HG03196 (cell line): ENCODE measurements around the gene WDR70.
"Not testable (repeated sequence)": the region's sequence is repeated elsewhere in the genome, so short reads cannot be mapped to it uniquely, and the experiment has no call there.

ENCODE experiments used
- ATAC-seq: cut with Tn5 transposase; IDR thresholded peaks from one replicate; pipeline ENCODE4 v1.9.1; 2021; ENCODE audit not compliant: unreplicated experiment

WDR70 gene

GRCh38 chr5:37742111-37742510, 363.0 kb downstream of the WDR70 start:
- no peak for ATAC-seq

GRCh38 chr5:37751227-37751626, 372.1 kb downstream of the WDR70 start:
- no peak for ATAC-seq

- no peak for ATAC-seq
Observed at GRCh38 chr5:37754976-37755375, 375.9 kb downstream of the WDR70 start.

GRCh38 chr5:37755581-37755980, 376.5 kb downstream of the WDR70 start:
- ATAC-seq = no peak

- no peak for ATAC-seq
Observed at GRCh38 chr5:37756248-37756647, 377.1 kb downstream of the WDR70 start.

- no peak for ATAC-seq
Observed at GRCh38 chr5:37757980-37758582, 379.0 kb downstream of the WDR70 start.

- ATAC-seq = no peak
Observed at GRCh38 chr5:37767251-37767650, 388.1 kb downstream of the WDR70 start.

- ATAC-seq = no peak
Observed at GRCh38 chr5:37767961-37768360, 388.8 kb downstream of the WDR70 start.

GRCh38 chr5:37768371-37768770, 389.3 kb downstream of the WDR70 start:
- no peak for ATAC-seq

GRCh38 chr5:37769108-37769507, 390.0 kb downstream of the WDR70 start:
- ATAC-seq = no peak

- no peak for ATAC-seq
Observed at GRCh38 chr5:37769840-37770239, 390.7 kb downstream of the WDR70 start.

GRCh38 chr5:37770786-37771185, 391.7 kb downstream of the WDR70 start:
- ATAC-seq = no peak

- no peak for ATAC-seq
Observed at GRCh38 chr5:37771203-37771611, 392.1 kb downstream of the WDR70 start.

- ATAC-seq = no peak
Observed at GRCh38 chr5:37771731-37772130, 392.6 kb downstream of the WDR70 start.

GRCh38 chr5:37772255-37772654, 393.1 kb downstream of the WDR70 start:
- no peak for ATAC-seq

- no peak for ATAC-seq
Observed at GRCh38 chr5:37773809-37774208, 394.7 kb downstream of the WDR70 start.

GRCh38 chr5:37774912-37775483, 395.9 kb downstream of the WDR70 start:
- ATAC-seq = no peak

- ATAC-seq = no peak
Observed at GRCh38 chr5:37776826-37777225, 397.7 kb downstream of the WDR70 start.

GRCh38 chr5:37777432-37778130, 398.5 kb downstream of the WDR70 start:
- no peak for ATAC-seq

GRCh38 chr5:37781409-37781808, 402.3 kb downstream of the WDR70 start:
- ATAC-seq = not testable (repeated sequence)

GRCh38 chr5:37786416-37786815, 407.3 kb downstream of the WDR70 start:
- ATAC-seq = no peak

- ATAC-seq = no peak
Observed at GRCh38 chr5:37786862-37787519, 407.9 kb downstream of the WDR70 start.
